ENCODE data around the gene FCHSD2.
"Not testable (repeated sequence)": the region's sequence is repeated elsewhere in the genome, so short reads cannot be mapped to it uniquely, and the experiment has no call there.

GRCh38 chr11:72806378-72806777, 335.7 kb downstream of the FCHSD2 start:
- TF ChIP-seq TAF1 (conservative IDR thresholded peaks at IDR 0.05); GABPA (IDR thresholded peaks at IDR 0.05 in 1 of 2, conservative IDR thresholded peaks at IDR 0.05 in 1 of 2); REST (IDR thresholded peaks at IDR 0.05); SP1 (IDR thresholded peaks at IDR 0.05); JUND (IDR thresholded peaks at IDR 0.05); RAD21 (IDR thresholded peaks at IDR 0.05); YY1 (IDR thresholded peaks at IDR 0.05); FOXA1 (IDR thresholded peaks at IDR 0.05); EGR1 (IDR thresholded peaks at IDR 0.05; ENCODE audit: low read depth in 2 of 2); RXRA (IDR thresholded peaks at IDR 0.05): not testable (repeated sequence)
- TF ChIP-seq, protein P1, sequence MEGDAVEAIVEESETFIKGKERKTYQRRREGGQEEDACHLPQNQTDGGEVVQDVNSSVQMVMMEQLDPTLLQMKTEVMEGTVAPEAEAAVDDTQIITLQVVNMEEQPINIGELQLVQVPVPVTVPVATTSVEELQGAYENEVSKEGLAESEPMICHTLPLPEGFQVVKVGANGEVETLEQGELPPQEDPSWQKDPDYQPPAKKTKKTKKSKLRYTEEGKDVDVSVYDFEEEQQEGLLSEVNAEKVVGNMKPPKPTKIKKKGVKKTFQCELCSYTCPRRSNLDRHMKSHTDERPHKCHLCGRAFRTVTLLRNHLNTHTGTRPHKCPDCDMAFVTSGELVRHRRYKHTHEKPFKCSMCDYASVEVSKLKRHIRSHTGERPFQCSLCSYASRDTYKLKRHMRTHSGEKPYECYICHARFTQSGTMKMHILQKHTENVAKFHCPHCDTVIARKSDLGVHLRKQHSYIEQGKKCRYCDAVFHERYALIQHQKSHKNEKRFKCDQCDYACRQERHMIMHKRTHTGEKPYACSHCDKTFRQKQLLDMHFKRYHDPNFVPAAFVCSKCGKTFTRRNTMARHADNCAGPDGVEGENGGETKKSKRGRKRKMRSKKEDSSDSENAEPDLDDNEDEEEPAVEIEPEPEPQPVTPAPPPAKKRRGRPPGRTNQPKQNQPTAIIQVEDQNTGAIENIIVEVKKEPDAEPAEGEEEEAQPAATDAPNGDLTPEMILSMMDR (IDR thresholded peaks at IDR 0.05; ENCODE audit: low read depth, low read length, missing input control), result not testable (repeated sequence)
- TF ChIP-seq, protein P2, sequence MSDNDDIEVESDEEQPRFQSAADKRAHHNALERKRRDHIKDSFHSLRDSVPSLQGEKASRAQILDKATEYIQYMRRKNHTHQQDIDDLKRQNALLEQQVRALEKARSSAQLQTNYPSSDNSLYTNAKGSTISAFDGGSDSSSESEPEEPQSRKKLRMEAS (IDR thresholded peaks at IDR 0.05), result not testable (repeated sequence)
- TF ChIP-seq, protein P3, sequence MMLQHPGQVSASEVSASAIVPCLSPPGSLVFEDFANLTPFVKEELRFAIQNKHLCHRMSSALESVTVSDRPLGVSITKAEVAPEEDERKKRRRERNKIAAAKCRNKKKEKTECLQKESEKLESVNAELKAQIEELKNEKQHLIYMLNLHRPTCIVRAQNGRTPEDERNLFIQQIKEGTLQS (IDR thresholded peaks at IDR 0.05), result not testable (repeated sequence)

All from liver (tissue), 3 donors.